GM12892 (cell line): Measurements from ENCODE around the gene SDK2.

Experiments used
- POLR2A ChIP-seq: IDR thresholded peaks from 2 replicates; pipeline ENCODE4 v1.6.1; 2011; ENCODE audit warnings: low read depth, low read length, control low read depth
- POLR2AphosphoS5 ChIP-seq: IDR thresholded peaks from 2 replicates; pipeline ENCODE4 v1.6.1; 2011; ENCODE audit warnings: low read depth, low read length, control low read depth

- TF ChIP-seq POLR2A (no peak), POLR2AphosphoS5 (no peak)
Measured at GRCh38 chr17:73389411-73389810, 254.8 kb downstream of the SDK2 start.
